Neuron (in vitro differentiated cells): Measurements from ENCODE around the gene ATF3.

Experiments
- H2AFZ ChIP-seq: one replicate; pipeline ENCODE4 v1.6.1; 2013; ENCODE audit warnings: low read depth, mild to moderate bottlenecking, inconsistent platforms, low read length, moderate library complexity
- H3K27me3 ChIP-seq: one replicate; pipeline ENCODE4 v1.6.1; 2013; ENCODE audit warnings: low read length; ENCODE audit not compliant: insufficient read depth
- H3K36me3 ChIP-seq: one replicate; pipeline ENCODE4 v1.6.1; 2013; ENCODE audit warnings: low read length; ENCODE audit not compliant: insufficient read depth
- H3K4me1 ChIP-seq: one replicate; pipeline ENCODE4 v1.6.1; 2013; ENCODE audit warnings: low read length; ENCODE audit not compliant: insufficient read depth
- H3K4me3 ChIP-seq: 2 replicates; pipeline ENCODE4 v1.5.1; 2013; ENCODE audit warnings: mild to moderate bottlenecking, low read length, moderate library complexity
- H3K9me3 ChIP-seq: one replicate; pipeline ENCODE4 v1.6.1; 2013; ENCODE audit warnings: low read length

Gene ATF3

GRCh38 chr1:212607206-212607912 lies 1.2 kb upstream of the ATF3 start:
- Histone ChIP-seq H3K27me3 (peaks cover 48% of the 10 kb centered on the region), H2AFZ (peak overlapping the region; percentile 76), H3K36me3 (no peaks in the 10 kb centered on the region), H3K9me3 (no peaks in the 10 kb centered on the region), H3K4me3 (peak overlapping the region; percentile 55), H3K4me1 (peaks cover 57% of the 10 kb centered on the region)

GRCh38 chr1:212607913-212608391 lies 609 bp upstream of the ATF3 start:
- Histone ChIP-seq H2AFZ (peak overlapping the region; percentile 76), H3K4me3 (peak overlapping the region; percentile 55), H3K4me1 (peaks cover 63% of the 10 kb centered on the region), H3K27me3 (peaks cover 43% of the 10 kb centered on the region), H3K36me3 (no peaks in the 10 kb centered on the region), H3K9me3 (no peaks in the 10 kb centered on the region)

- no peaks in the 10 kb centered on the region for H3K36me3 ChIP-seq
- H2AFZ ChIP-seq: peak overlapping the region; percentile 68
- H3K4me3 ChIP-seq: peak overlapping the region; percentile 55
- peaks cover 65% of the 10 kb centered on the region for H3K4me1 ChIP-seq
- H3K9me3 ChIP-seq: no peaks in the 10 kb centered on the region
- peaks cover 37% of the 10 kb centered on the region for H3K27me3 ChIP-seq
These were observed 569 bp downstream of the ATF3 start for GRCh38 chr1:212608959-212609700.

GRCh38 chr1:212609701-212610574 lies 1.4 kb downstream of the ATF3 start:
- Histone ChIP-seq H3K36me3 (peaks cover 2% of the 10 kb centered on the region), H2AFZ (no peak overlapping the region), H3K27me3 (peaks cover 29% of the 10 kb centered on the region), H3K9me3 (no peaks in the 10 kb centered on the region), H3K4me1 (peaks cover 65% of the 10 kb centered on the region), H3K4me3 (peak overlapping the region; percentile 55)

- no peaks in the 10 kb centered on the region for H3K9me3 ChIP-seq
- H3K27me3 ChIP-seq: peaks cover 23% of the 10 kb centered on the region
- peaks cover 60% of the 10 kb centered on the region for H3K4me1 ChIP-seq
- peak overlapping the region; percentile 55 for H3K4me3 ChIP-seq
- no peak overlapping the region for H2AFZ ChIP-seq
- peaks cover 8% of the 10 kb centered on the region for H3K36me3 ChIP-seq
These were observed 2.0 kb downstream of the ATF3 start for GRCh38 chr1:212610575-212610967.

- Histone ChIP-seq H3K4me3 (peak overlapping the region; percentile 55), H3K27me3 (peaks cover 16% of the 10 kb centered on the region), H2AFZ (no peak overlapping the region), H3K9me3 (no peaks in the 10 kb centered on the region), H3K4me1 (peaks cover 53% of the 10 kb centered on the region), H3K36me3 (peaks cover 13% of the 10 kb centered on the region)
These were observed 2.7 kb downstream of the ATF3 start for GRCh38 chr1:212611000-212611948.

- Histone ChIP-seq H3K4me1 (peaks cover 42% of the 10 kb centered on the region), H2AFZ (no peak overlapping the region), H3K27me3 (peaks cover 6% of the 10 kb centered on the region), H3K9me3 (no peaks in the 10 kb centered on the region), H3K36me3 (peaks cover 23% of the 10 kb centered on the region), H3K4me3 (no peak overlapping the region)
These were observed 3.7 kb downstream of the ATF3 start for GRCh38 chr1:212612041-212612961.

GRCh38 chr1:212613440-212614335 lies 5.1 kb downstream of the ATF3 start:
- no peak overlapping the region for H2AFZ ChIP-seq
- H3K4me3 ChIP-seq: no peak overlapping the region
- peaks cover 35% of the 10 kb centered on the region for H3K36me3 ChIP-seq
- H3K9me3 ChIP-seq: no peaks in the 10 kb centered on the region
- no peaks in the 10 kb centered on the region for H3K27me3 ChIP-seq
- H3K4me1 ChIP-seq: peaks cover 35% of the 10 kb centered on the region

GRCh38 chr1:212614453-212615200 lies 6.1 kb downstream of the ATF3 start:
- Histone ChIP-seq H3K27me3 (no peaks in the 10 kb centered on the region), H3K9me3 (no peaks in the 10 kb centered on the region), H3K4me1 (peaks cover 34% of the 10 kb centered on the region), H3K4me3 (no peak overlapping the region), H3K36me3 (peaks cover 43% of the 10 kb centered on the region), H2AFZ (no peak overlapping the region)

GRCh38 chr1:212615201-212615470 lies 6.6 kb downstream of the ATF3 start:
- Histone ChIP-seq H3K4me1 (peaks cover 29% of the 10 kb centered on the region), H3K36me3 (peaks cover 48% of the 10 kb centered on the region), H3K27me3 (no peaks in the 10 kb centered on the region), H2AFZ (no peak overlapping the region), H3K4me3 (no peak overlapping the region), H3K9me3 (no peaks in the 10 kb centered on the region)
